Cardiac septum (tissue), 1 donor: ENCODE results near the gene MAST4. TPM values are rescaled to one million over a fixed set of nuclear protein-coding genes. Genes with fewer than 3 reads are reported as not detected.

Experiments used
- DNase-seq: peaks from one replicate; pipeline ENCODE4 v3.0.0-alpha.2; 2020; ENCODE audit warnings: low spot score
- intact Hi-C: fragments of 100-400 bp; cut with DNase I; formaldehyde crosslinking; loops from one replicate; pipeline ENCODE4 v1.14.0; 2022
- total RNA-seq: library from RNA; stranded (reverse); fragmentation: NEBNext Ultra II Directional; extraction: Animal tissue kit (Norgen Biotek cat#: 25700); gene quantifications from one replicate; pipeline ENCODE4 v1.2.1, GENCODE V29; 2021
- donor health status: DM: no; HTN: no; CAD: no.

The MAST4 gene
- total RNA-seq, 1 donor from 2014 or later = 91.4 TPM

DNA sequence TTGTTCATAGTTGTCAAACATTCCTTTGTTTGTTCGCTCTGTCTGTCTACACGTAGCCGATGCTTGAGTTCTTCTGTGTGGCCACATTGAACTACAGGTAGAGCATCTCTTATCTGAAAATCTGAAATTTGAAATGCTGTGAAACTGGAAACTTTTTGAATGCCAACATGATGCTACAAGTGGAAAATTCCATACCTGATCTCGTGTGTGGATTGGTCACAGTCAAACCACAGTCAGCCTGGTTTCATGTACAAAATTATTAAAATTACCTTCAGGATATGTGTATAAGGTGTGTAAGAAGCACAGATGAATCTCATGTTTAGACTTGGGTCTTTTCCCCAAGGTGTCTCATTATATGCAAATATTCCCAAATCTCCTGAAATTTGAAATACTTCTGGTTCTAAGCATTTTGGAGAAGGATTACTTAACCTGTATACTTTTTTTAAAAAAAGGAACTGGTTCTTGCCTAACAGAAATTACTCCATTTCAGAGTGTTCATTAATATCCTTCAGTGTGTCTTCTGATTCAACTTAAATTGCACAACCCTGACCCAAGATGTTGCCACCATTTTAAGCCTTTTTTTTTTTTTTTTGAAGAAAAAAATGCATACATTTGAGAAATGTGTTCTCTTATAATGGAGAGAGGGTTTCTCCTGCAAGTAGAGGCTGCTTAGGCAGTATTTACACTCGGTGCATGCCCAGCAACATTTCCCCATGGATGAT, 254.3 kb downstream of the MAST4 start:
- DNase-seq = no peak

DNA sequence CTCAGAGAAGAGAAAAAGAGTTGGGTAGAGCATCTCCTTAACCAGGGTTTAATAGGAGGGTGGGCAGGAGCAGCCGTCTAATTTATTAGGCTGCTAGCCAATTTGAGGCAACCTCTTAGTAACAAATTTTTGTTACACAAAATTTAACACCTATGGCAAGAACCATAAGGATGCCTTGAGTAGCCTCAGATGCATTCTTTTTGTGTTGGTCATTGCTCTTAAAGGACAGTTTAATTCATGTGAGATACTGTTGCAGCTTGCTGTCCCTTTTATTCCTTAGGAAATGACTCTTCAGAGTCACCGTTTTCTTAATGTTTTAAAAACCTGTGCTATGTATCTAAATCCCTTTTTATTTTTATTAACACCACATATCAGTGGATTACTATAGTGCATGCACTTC, 255.1 kb downstream of the MAST4 start:
- DNase-seq = no peak
- intact Hi-C loops = no loop called here

More for the DNA sequence above, 254.3 kb downstream of the MAST4 start:
- intact Hi-C loops = no loop called here

DNA sequence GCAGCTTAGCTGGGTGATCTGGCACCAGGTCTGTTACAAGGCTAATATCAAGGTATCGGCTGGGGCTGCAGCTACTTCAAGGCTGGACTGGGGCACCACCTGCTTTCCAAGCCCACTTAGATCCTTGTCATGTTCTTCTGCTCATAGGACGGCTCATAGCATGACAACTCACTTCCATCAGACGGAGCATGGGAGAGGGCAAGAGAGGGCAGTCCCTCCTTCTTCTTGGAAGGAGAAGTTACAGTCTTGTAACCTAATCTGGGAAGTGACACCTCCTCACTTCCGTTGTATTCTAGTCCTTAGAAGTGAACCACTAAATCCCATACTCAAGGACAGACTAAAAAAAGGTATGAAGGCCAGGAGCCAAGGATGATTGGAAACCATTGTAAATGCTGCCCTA, 258.2 kb downstream of the MAST4 start:
- no peak for DNase-seq

GRCh38 chr5:66856041-66856805, 260.0 kb downstream of the MAST4 start:
- no peak for DNase-seq
- intact Hi-C loops = no loop called here

More for the DNA sequence above, 258.2 kb downstream of the MAST4 start:
- intact Hi-C loops = no loop called here

- no peak for DNase-seq
- intact Hi-C loops = loop anchor here (2.0 kb wide), 1 partner anchor 51 kb away; no protein-coding TSS in a partner anchor
Measured at GRCh38 chr5:66859526-66859925, 263.3 kb downstream of the MAST4 start.

DNA sequence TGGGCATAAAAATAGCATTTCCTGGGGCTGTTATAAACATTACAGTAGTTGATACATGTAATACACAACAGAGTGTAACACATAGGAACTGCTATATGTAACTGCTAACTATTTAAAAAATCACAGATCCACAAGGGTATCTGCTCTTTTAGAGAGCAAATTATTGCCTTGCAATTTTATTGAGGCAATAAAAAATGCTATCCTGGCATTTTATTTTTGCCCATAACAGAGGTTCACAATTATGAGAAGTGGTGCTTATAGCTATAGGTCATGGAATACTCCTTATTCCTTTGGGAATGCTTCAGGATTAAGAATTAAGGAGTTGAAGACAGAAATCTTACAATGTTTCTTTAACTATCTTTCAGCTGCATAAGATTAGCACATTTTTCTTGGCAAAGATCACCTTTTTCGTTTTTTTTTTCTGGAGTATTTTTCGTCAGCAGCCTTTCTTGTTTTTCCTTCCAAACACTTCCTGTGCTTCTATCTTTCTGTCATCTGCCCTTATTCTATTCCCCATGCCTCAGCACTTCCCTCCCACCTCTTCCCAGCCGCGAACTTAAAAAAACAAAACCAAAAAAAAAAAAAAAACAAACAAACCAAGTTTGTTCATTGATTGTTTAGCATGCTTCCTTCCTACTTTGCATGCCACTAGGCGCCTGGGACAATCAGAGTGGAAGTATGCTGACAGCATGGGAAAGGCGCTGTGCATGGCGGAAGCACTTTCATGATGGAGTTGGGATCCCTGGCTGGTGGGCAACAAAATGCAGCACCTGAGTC, 264.2 kb downstream of the MAST4 start:
- intact Hi-C loops = no loop called here
- DNase-seq = no peak

- intact Hi-C loops = no loop called here
- no peak for DNase-seq
Measured at GRCh38 chr5:66861402-66861801, 265.2 kb downstream of the MAST4 start.

DNA sequence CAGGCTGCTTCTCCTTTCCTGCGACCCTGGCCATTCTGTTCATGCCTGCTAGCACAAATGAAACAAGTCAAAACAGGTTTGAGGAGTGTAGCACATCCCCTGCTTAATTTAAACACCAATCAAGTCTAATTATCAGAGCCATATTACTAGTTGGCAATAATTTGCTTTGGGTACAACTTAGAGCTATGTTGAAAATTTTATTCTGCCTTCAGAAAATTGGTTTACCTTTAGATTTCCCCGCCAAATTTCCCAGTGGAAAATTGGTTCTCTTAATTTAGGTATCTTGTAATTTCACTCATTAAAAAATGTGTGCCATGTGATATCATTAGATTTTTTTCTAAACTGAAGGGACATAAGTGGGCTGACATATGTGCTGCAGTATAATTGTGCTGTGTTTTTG, 265.8 kb downstream of the MAST4 start:
- DNase-seq = no peak

GRCh38 chr5:66863243-66864170, 267.3 kb downstream of the MAST4 start:
- intact Hi-C loops = loop anchor here (2.0 kb wide), 1 partner anchor 47 kb away; no protein-coding TSS in a partner anchor
- DNase-seq = no peak

More for the DNA sequence above, 265.8 kb downstream of the MAST4 start:
- intact Hi-C loops = loop anchor here (2.0 kb wide), 1 partner anchor 45 kb away; no protein-coding TSS in a partner anchor

DNA sequence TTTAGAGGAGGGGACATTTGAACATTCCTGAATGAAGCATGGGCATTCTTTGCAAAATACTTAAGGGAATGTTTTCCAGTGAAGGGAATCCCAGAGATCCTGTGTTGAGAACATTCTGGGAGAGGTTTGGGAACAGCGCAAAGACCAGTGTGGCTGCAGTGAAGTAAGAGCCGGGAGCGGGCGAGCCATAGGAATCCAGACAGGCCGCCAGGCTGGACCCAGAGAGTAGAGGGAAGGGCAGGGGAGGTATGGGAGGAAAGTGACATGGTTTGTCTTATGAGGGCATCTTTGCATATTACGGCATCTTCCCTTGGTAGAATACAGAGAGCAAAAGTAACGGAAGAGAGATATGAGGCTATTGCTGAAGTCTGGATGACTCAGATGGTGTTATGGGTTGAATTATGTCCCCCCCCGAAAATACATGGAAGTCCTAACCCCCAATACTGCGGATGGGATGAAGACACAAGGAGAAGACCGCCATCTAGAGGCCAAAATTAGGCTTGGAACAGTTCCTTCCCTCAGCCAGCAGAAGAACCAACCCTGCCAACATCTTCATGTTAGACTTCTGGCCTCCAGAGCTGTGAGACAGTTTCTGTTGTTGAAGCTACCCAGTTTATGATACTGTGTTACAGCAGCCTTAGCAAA, 268.2 kb downstream of the MAST4 start:
- no peak for DNase-seq
- intact Hi-C loops = no loop called here

DNA sequence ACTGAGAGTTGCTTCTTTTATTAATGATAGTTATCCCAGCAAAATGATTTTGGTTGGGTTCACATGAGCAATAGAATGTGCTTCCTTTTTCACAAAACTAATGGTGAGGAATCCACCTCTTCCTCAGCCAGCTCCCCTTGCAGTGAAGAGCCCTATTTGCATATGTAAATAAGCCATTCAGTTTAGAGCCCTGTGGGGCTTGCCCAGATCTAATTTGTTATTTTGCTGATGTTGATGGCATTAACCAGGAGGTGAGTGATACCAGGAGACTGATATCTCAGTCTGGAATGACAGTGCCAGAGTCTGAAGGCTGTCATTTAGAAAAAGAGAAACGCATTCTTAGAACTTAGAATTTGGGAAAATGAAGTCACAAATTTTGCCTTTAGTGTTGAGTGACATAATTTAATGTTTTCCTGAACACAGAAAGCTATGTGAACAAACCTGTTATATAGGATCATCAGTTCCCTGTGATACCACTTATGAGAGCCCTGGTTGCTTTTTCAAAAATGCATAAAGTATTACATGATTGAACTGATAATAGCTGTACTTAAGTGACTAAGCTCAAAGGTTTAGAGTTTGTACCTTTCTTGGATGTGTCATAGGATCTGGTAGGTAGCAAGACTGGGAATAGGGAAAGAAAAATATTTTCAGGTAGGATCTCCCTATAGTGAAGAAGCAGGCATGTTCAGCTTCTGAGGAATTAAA, 271.6 kb downstream of the MAST4 start:
- intact Hi-C loops = no loop called here
- no peak for DNase-seq

- DNase-seq = no peak
- intact Hi-C loops = no loop called here
Measured at GRCh38 chr5:66869347-66869746, 273.2 kb downstream of the MAST4 start.

DNA sequence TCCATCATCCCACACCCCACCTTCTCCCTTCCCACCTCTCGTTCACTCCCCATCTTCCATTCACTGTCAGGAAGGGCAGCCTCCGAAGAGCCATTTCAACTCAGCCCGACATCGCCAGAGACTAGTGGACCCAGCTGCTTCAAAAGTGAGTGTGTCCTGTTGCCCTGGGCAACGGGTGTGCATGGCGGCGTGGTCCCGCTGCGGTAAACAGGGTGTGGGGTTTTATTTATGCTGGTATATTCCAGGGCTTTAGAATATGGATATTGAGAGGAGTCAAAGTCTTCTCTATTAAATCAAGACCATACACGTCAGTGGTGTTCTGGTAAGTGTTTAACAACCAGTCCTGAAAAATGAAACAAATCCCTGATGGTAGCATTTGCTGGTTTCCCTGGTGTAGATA, 274.5 kb downstream of the MAST4 start:
- DNase-seq = no peak
- intact Hi-C loops = no loop called here

DNA sequence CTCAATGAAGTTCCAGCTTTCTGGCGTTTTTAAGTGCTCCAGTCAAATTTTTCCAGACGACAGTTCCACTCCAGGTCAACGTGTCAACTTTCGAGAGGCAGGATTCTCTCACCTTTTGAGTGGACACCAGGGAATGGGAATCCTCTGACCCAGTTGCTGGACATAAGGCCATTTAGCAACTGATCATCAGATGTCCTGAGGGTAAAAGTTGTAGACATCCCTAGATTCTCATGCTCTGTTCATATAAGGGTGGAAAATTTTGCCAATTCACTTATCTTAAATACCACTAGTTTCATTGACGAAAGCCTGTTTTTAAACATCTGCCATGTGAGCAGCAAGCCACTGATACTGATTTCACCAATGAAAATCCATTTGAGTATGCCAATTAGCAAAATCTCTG, 275.5 kb downstream of the MAST4 start:
- no peak for DNase-seq
- intact Hi-C loops = no loop called here

DNA sequence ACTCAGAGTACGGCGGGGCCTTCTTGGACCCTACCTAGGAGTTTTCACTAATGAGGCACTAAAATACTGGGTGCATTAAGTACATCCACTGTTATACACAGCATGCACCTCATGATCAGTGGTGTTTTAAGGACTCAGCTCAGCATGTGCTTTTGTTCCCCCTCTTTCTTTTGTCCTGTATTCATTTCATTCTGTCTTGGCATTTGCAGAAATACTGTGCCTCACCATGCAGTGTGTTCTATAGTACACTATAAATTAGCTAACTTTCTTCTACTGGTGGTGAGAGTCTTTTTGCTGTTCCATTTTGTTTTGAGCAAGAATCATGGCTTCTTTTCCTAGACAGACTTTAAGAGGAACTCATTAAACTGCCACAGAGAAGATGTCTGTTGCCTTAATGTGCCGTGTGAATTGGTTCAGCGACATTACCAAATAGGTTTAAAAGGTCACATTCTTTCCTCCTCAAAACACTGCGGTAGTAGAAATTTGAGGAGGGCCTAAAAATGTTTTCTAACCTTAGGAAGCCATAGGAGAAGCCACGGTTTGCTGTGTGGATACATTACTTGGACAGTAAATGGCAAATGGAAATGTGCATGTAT, 276.6 kb downstream of the MAST4 start:
- intact Hi-C loops = no loop called here
- no peak for DNase-seq

GRCh38 chr5:66874004-66874403, 277.8 kb downstream of the MAST4 start:
- intact Hi-C loops = no loop called here
- DNase-seq = no peak

DNA sequence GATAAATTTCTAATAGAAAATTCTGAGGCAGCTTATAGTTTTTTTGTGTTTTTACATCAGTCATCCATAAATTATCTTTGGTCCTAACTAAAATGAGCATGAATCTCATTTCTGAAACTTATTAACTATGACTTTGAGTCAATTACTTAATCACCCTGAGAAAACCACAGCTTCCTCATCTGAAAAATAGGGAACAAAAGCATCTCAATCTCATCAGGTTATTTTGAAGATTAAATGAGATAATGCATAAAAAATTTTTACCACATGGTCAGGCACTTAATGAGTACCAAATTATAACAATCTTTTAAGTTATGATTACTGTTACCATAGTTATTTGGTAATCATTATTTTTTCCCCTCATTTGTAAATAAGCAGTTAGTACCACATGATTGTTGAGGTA, 279.1 kb downstream of the MAST4 start:
- intact Hi-C loops = no loop called here
- DNase-seq = no peak
